OCI-LY7 (cell line): ENCODE results near the gene IGDCC3.

Experiments used
- CTCF ChIP-seq: fragments of 200-600 bp; sonication (generic); conservative IDR thresholded peaks from 2 replicates; pipeline ENCODE4 v1.5.1; 2014; ENCODE audit warnings: mild to moderate bottlenecking, antibody characterized with exemption, low read length, moderate library complexity, mixed read lengths
- EZH2phosphoT487 ChIP-seq: fragments of 200-600 bp; sonication (generic); IDR thresholded peaks from 2 replicates; pipeline ENCODE4 v1.6.1; 2018; ENCODE audit warnings: low read depth, borderline replicate concordance, mild to moderate bottlenecking, mixed run types, antibody characterized with exemption, low read length, moderate library complexity, mixed read lengths

GRCh38 chr15:65331811-65332210, 46.0 kb downstream of the IGDCC3 start:
- TF ChIP-seq CTCF = no peak
- no peak for TF ChIP-seq EZH2phosphoT487
